GM21515 (cell line): ENCODE data around the gene ATP2A1.

Experiments
- ATAC-seq: cut with Tn5 transposase; IDR thresholded peaks from one replicate; pipeline ENCODE4 v1.9.1; 2021; ENCODE audit not compliant: unreplicated experiment

Gene ATP2A1

DNA sequence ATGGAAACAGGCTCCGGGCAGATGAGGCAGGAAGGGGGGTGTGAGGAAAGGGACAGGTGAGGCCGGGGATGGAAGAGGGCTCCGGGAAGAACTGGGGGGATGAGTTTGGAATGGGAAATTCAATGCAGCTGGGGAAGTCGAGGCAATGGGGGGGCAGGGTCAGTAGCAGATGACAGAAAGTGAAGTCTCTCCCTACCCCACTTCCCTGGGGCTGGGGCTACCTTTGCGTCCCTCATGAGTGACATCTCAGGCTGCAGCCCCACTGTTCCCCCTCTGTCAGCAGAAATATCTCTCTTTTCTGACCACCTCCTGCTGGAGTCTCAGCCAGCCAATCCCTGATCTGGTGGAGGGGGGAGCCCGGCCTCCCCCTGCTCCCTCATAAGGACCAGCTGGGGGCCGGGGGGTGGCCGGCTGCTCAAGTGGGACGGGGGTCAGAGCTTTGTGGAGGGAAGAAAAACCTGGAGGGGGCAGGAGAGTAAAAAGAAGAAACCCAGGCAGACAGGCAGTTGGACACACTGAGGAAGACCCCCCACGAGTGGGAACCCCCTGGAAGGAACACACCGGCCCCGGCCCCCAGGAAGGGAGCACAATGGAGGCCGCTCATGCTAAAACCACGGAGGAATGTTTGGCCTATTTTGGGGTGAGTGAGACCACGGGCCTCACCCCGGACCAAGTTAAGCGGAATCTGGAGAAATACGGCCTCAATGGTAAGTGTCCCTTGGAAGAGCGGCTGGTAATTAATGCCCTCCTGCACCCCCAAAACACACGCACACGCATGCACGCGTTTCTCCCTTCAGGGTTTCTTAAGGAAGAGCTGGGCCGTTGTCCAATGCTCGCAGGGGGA is at the start of gene ATP2A1:
TSS of gene ATP2A1 (plus strand) at position 406 of the 844 bp plus-strand sequence. CDS start at position 590, 184 bp downstream.
- no peak for ATAC-seq

DNA sequence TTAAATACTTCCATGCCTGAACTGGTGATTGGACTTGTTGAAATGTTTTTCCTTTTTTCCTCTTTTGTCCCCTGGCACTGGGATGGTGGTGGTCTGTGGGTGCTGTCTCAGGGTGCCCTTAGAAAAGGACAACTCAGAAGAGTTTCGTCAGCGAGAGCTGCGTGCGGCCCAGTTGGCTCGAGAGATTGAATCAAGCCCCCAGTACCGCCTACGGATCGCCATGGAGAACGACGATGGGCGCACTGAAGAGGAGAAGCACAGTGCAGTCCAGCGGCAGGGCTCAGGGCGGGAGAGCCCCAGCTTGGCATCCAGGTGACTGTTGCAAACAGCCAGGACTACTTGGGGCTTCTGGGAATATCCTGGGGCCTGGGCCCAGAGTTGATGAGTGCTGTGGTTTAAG is 48.5 kb upstream of the ATP2A1 start:
- no peak for ATAC-seq

DNA sequence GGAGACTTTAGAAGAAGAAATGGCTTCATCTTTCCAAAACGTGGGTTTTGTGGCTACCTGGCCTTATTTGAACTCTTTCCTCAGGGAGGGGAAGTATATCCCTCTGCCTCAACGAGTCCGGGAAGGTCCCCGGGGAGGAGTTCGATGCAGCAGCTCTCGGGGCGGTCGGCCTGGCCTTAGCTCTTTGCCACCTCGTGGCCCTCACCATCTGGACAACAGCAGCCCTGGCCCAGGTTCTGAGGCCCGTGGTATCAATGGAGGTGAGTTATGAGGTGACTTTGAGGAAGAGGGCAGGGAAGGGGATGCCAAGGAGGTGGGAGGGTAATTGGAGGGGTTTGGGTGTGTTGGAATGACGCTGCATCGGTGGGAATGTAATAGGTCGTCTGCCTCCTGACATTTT is 47.8 kb upstream of the ATP2A1 start:
- no peak for ATAC-seq

DNA sequence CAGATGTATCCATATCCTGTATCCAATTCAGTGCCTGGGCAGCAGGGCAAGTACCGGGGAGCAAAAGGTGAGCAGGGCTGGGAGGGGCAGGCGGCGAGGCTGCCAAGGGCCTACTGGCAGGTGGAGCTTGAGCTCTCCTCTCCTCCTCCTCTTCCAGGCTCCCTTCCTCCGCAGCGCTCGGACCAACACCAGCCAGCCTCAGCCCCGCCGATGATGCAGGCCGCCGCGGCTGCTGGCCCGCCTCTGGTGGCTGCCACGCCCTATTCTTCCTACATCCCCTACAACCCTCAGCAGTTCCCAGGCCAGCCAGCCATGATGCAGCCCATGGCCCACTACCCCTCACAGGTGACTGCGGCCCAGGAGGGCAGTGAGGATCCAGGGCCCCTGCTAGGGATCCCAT is 43.9 kb upstream of the ATP2A1 start:
- no peak for ATAC-seq

- no peak for ATAC-seq
These were observed 43.1 kb upstream of the ATP2A1 start for GRCh38 chr16:28834873-28835863.

DNA sequence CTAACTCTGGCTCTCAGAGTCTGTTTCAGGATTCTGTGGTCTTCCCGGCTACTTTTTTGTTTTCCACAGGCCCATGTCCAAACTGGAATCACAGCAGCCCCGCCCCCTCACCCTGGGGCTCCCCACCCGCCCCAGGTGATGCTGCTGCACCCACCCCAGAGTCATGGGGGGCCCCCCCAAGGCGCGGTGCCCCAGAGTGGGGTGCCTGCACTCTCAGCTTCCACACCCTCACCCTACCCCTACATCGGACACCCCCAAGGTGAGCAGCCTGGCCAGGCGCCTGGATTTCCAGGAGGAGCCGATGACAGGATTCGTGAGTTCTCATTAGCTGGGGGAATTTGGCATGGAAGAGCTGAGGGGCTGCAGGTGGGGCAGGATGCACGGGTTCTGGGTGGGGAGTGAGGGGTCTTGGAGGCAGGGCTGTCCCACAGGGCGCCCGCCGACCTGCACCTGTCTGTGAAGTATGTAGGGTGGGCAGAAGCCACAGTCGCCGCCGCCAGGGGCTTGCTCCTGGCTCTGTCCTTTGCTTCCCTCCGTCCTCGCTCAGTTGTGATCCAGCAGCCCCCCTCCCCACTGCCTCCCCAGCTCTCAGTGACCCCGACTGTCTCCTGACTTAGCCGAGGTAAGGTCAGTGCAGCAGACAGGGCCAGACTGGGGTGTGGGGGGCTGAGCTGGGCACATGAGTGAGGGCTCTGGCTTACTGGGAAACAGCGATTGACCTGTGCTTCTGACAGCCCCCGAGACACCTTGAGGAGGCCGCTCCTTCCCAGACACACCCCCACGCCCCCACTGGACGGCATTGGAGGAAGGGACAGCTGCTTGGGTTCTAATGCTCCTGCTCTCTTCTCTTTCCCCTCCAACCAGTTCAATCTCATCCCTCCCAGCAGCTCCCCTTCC is 42.2 kb upstream of the ATP2A1 start:
- no peak for ATAC-seq

- ATAC-seq = no peak
These were observed 41.6 kb upstream of the ATP2A1 start for GRCh38 chr16:28836761-28837064.

DNA sequence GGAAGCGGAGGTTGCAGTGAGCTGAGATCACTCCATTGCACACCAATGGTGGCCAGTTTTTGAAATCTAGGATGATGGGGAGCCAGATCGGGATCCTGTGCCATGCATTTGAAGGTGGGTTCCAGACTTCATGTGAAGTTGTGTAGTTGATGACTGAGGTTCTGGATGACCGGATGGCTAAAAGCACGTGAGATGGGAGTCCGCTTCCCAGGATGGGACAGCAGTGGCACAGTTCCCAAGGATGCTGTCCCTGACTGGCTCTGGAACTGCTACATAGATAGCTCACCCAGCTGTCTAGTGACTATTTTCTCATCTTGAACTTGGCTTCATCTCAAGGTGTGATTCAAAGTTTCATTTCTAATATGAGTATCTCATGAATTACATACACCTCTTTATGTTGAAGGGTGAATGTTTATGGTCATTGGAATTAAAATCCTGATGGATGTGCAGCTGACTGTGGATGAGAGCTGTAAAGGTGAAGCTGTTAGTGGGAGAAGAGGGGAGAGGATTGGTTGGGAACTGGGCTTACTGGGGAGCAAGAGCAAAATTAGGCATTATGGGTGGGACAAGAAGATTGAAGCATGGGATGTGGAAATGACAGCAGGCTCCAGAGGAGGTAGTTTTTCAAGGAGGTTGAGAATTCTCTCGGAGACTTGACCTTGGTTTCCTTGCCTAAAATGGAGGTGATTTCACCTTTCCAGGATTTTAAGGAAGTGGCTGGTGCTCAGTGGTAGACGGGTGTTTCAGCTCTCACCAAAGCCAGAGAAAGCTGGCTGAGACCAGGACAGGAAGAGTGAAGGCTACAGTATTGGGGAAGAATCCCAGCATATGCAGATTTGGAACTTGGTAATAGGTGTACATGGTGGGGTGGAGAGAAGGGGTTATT is 40.4 kb upstream of the ATP2A1 start:
- ATAC-seq = no peak

- ATAC-seq = no peak
These were observed 39.8 kb upstream of the ATP2A1 start for GRCh38 chr16:28838558-28838918.

DNA sequence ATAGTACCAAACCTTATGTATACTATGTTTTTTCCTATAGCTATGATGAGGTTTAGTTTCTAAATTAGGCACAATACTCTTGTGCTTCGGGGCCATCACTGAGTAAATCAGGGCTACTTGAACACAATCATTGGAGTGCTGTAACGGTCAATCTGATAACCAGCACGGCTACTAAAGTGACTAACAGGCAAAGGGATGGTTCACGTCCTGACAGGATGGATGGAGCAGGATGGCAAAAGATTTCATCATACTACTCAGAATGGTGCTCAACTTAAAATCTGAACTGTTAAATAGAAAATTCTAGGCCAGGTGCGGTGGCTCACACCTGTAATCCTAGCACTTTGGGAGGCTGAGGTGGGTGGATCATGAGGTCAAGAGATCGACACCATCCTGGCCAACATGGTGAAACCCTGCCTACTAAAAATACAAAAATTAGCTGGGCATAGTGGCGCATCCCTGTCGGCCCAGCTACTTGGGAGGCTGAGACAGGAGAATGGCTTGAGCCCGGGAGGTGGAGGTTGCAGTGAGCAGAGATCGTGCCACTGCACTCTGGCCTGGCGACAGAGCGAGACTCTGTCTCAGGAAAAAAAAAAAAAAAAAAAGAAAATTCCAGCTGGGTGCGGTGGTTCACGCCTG is 39.2 kb upstream of the ATP2A1 start:
- no peak for ATAC-seq

DNA sequence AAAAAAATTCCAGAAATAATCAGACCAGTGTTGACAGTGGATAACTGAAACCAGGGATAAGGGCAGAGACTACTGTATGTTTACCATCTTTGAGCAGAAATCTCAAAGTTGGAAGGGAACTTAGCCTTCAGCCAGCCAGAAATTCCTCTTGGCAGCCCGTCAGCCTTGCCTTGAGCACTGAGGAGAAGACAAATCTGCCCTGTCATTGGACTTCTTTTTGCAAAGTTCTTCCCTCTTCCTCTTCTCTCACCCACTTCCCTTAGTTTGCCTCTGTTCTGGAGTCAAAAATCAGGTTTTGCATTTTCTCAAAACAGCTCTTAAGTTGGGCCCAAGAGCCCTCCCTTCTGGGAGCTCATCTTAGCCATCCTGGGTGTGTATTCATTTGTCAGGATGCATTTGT is 38.4 kb upstream of the ATP2A1 start:
- ATAC-seq = no peak

DNA sequence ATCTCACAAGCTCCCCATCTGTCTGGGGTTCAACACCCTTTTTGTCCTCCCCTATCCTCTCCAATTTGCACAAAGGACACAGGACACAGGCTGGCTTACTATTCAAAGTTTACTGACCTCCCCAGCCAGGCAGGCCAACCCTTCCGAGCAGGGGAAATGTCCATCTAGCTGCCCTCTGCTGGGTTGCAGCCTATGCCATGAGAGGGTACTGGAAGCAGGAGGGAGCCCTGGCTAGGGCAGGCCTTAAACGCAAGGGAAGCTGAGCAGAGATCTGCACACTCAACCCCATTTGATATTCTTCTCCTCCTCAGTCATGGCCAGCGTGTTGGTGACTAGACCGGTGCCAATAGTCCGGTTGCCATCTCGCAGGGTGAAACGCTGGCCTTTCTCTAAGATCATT is 35.6 kb upstream of the ATP2A1 start:
- ATAC-seq = no peak

DNA sequence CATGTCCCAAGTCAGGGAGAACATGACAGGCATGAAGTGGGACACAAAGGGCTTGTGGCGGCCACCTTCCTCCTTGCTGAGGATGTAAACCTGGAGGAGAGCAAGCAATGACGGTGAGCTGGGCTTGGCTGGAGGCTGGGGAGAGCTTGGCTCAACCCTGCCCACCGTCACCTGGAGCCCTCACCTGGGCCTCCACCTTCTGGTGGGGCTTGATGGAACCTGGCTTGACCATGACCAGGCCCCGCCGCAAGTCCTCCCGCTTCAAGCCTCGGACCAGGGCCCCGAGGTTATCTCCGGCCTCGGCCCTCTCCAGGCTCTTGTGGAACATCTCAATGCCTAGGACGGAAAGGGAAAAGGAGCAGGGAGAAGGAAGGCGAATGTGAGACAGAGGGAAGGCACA is 34.5 kb upstream of the ATP2A1 start:
- ATAC-seq = no peak

GRCh38 chr16:28844226-28844885 is 33.9 kb upstream of the ATP2A1 start:
- no peak for ATAC-seq

GRCh38 chr16:28845293-28845692 is 33.0 kb upstream of the ATP2A1 start:
- no peak for ATAC-seq

GRCh38 chr16:28845761-28846079 is 32.6 kb upstream of the ATP2A1 start:
- peak; percentile 1 for ATAC-seq

DNA sequence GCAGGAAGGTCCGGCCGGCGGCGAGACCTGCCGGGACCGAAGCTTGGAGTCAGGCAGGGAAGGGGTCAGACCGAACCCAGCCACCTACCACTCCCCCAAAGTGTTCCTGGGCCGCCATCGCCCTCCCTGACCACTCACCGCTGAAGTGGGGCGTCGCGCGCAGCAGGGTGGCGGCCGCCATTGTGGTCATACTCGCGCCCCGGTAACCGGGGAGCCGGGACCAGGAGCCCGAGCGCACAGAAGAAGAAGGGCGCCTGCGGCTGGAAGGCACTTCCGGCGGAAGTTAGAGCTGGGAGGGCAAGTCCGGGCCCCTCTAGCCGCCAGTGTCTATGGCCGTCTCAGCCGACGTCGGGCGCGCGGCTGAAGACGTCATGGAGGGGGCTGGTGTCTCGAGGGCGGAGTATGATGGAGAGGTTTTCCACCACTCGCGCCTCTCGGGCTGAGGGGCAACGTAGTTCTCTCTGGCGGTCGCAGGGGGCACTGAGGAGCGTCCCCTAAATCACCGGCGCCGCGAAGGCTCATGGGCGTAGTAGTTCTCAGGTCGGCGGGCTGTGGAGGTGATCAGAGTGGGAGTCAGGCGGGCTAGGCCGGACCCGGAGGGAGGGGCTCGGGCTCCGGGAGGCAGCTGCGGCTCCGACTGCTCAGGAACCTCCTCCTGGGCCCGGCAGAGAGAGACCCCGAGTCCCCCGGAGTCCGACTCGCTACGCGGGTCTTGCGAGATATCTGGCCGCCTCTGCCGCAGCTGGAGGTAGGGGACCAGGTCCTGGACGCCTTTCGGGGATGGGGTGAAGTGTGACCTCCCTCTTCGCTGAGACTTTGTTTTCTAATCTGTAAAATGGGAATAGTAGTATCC is 32.0 kb upstream of the ATP2A1 start, which contains the start of gene TUFM:
TSS of gene TUFM (minus strand) at position 269 of the 853 bp plus-strand sequence. CDS start at position 190, 79 bp downstream.
- peak; percentile 84 for ATAC-seq

GRCh38 chr16:28846933-28847273 is 31.4 kb upstream of the ATP2A1 start:
- no peak for ATAC-seq
